GM21576 (cell line): Measurements from ENCODE around the gene MACROH2A2.
"Not testable (repeated sequence)": the region's sequence is repeated elsewhere in the genome, so short reads cannot be mapped to it uniquely, and the experiment has no call there.

Experiments used
- ATAC-seq: cut with Tn5 transposase; IDR thresholded peaks from one replicate; pipeline ENCODE4 v1.9.1; 2021; ENCODE audit warnings: mild to moderate bottlenecking, moderate library complexity; ENCODE audit not compliant: unreplicated experiment

The MACROH2A2 gene

DNA sequence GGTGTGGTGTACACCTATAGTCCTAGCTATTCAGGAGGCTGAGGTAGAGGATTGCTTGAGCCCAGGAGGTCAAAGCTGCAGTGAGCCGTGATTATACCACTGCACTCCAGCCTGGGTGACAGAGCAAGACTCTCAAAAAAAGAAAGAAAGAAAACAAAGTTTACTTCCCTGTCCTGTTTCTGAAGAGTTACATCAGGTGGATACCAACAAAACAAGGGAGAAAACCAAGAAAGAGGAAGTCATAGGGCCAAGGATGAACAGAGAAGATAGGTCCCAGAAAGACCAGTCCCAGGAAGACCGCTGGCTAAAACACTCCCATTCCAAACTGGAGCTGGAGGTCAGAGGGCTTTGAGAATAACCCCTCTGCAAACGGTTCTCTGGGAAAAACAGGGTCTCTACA, 13.5 kb downstream of the MACROH2A2 start:
- ATAC-seq, result no peak

DNA sequence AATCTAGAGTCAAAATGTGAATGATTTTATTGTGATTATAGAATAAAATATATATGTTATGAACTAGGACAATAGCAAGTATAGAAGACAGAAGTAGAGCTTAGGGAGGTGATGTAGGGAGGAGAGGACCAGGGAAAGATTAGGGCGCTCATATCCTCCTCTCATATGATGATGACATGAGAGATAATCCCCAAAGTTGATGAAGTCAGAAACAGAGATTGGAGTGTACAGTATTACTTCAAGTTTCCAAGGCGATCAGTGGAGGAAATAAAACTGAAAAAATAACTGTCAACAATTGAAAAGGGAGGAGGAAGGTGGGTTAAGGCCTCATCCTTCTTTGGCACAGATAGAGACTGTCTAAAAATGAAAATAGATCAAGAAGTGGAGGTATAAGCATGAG, 14.9 kb downstream of the MACROH2A2 start:
- ATAC-seq, result no peak

DNA sequence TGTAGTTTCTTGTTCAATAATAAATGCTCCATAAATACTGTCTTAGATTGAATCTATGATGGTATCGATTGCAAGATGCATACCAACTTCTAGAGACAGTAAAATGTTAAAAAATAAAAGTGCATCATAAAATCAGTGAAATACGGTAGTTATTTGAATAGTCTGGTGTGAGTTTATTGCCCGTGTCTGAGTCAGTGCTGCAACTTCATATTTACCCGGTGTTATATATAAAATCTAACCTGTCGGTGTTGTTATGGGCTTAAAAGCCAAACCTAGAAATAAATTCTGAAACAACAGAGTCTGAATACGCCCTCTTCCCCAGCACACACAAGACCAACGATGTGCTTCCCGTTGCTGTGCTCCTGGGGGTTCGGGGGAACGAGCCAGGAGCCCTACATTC, 16.3 kb downstream of the MACROH2A2 start:
- ATAC-seq, result no peak

DNA sequence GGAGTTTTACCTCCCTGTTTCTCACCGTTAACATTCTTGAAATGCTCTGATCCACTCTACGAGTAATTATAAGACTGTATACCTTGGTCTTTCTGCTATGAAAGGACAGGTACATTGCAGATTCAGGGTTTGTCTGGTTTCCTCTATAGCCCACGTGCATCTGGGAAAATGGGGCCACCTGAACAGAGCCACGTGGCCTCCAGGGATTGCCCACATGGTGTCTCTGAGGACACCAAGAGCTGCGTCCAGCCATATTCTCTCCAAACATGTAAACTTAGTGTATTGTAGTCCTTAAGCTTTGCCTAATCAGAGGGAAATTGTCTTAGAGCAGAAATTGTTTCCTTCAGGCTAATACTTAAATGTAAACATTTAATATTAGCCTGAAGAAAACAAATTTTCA, 16.7 kb downstream of the MACROH2A2 start:
- no peak for ATAC-seq

DNA sequence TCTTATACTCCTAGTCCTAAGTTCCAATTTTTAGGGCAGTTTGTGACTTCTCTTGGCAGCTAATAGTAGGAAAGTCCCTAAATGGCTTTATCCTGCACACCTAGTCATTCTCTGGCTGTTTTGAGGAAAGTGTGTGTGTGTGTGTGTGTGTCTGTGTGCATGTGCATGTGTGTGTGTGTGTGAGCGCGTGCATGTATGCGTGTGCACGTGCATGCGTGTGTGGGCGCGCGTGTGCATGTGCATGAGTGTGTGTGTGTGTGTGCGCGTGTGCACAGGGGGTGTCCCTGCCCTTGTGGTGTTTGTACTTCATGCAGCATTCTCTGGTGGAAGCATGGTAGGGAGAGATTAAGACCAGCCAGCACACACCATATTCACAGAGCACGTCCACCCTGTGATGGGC, 18.2 kb downstream of the MACROH2A2 start:
- ATAC-seq, result no peak

DNA sequence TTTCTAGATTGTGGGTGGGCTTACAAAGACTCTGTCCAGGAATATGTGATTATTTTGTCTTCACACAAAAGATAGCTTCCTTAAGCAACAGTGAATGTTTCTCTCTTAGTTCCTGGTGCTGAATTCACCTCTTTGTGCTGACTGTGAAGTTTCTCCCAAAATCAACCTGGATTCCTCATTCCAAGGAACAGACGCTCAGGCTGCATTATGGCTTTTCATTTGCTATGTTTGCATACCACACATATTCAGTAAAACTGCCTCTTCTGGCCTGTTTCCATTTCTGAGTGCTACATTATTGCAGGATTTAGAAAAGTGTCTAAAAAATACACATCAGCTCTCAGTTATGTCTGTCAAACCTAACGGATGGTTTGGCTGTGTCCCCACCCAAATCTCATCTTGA, 21.5 kb downstream of the MACROH2A2 start:
- no peak for ATAC-seq

DNA sequence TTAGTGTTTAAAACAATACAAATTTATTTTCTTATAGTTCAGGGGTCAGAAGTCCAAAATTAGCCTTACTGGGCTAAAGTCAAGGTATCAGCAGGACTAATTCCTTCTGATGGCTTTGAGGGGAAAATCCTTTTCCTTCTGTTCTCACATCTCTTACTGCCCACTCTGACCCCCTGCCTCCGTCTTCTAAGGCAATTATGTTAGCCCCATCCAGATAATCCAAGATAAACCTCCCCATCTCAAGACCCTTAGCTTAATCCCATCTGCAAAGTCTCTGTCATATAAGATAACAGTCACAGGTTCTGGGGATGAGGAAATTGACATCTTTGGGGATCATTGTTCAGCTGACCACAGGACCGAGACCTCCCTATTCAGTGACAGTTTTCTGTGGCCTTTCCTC, 22.3 kb downstream of the MACROH2A2 start:
- no peak for ATAC-seq

DNA sequence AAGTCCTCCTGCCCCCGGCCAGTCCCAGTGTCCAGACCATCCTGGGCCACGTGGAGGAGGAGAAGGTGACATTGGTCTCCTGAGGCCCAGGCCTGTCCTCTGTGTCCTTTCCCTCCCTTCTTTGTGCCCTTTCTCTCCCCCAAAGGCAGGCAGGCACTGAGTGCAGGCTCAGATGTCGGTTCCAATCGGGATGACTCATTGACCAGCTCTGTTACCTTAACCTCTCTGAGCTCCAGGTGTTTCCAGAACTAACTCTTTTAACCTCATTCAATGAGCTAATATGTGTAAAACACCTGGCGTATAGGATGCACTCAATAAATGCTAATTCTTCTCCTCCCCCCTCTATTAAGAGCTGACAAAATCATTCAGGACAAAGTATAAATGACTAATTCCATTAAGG, 25.7 kb downstream of the MACROH2A2 start:
- no peak for ATAC-seq

DNA sequence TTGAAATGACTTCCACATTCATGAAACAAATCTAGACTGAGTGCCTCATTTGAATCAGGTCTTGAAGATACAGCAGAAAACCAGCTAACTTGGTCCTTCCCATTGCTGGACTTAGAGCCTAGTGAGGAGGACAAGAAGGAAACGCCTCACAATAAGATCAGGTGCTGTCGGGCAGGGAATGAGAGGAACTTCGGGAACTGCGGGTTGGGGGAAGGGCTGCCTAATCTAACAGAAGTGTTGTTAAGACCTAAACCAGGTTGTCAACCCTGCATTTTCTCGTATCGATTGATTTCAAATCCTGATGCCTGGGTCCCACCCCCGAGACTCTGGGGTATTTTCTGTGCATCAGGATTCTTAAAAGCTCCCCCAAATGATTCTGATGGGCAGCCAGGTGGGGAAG, 26.3 kb downstream of the MACROH2A2 start:
- no peak for ATAC-seq

DNA sequence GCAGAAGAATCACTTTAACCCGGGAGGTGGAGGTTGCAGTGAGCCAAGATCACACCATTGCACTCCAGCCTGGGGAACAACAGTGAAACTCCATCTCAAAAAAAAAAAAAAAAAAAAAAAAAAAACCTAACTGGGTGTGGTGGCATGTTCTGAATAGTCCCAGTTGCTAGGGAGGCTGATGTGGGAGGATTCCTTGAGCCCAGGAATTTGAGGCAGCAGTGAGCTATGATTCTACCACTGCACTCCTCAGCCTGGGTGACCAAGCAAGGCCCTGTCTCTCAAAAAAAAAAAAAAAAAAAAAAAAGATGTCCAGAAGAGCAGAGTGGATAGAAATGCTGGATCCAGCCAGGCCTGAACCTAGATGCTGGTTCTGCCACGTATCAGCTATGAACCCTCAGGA, 28.1 kb downstream of the MACROH2A2 start:
- ATAC-seq, result not testable (repeated sequence)

DNA sequence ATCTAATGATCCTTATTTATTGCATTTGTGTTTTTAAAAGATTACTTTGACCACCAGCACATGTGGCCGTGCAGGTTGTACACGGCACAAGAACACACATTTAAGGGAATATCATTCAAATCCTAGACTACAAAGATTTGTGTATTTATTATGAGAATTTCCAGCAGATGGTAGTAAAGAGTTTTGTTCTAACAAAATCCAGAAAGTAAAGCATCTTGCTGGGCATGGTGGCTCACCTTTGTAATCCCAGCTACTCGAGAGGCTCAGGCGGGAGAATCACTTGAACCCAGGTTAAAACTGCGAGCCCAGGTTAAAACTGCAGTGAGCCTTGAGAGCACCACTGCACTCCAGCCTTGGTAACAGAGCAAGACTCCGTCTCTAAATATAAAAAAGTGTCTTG, 31.5 kb downstream of the MACROH2A2 start:
- no peak for ATAC-seq

DNA sequence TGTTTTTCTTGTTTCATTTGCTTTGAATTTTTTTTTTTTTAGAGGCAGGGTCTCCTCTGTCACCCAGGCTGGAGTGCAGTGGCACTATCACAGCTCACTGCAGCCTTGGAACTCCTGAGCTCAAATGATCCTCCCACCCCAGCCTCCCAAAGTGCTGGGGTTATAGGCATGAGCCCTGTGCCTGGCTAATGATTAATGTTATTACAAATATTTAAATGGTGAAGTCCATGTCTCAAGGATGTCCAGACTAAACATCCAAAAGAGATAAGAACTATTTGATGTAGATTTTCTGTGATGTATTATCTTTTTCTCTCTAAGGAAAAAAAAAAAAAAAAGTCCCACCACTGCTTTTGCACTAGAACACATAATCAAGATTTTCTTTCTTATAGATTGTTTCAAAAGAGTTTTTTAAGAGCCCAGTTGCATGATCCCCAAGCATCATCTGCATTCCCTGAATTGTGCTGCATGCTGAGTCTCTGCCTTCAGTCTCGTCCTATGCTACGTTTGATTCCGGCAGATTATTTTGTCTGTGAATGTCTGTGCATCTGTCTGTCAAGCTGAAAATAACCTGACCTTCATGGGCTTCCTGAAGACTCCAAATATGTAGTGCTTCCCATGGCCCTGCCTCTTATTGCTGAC, 33.4 kb downstream of the MACROH2A2 start:
- no peak for ATAC-seq

DNA sequence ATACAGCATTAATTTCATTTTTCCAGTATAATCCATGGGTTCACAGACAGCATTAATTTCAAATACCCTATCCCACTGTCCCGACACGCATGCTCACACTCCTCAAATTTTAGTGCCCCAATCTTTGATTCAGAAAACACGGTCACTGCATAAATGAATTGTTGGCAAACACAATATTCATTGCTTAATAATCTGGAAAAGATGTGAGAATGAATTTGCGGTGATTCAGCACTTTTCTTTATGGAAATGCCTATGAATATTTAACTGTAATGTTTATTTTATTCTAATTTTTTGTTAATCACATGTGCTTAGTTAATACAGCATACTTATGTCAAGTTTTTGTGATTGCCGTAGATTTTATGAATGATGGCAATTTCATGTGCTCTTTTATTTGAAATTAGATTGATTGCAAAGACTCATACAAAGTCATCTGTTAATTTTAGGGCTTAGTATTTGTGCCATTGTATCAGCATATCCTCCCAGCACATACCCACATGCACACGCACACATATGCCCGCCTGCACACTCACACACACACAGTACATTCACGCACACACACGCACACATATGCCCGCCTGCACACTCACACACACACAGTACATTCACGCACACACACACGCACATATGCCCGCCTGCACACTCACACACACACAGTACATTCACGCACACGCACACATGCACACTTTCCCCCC, 35.1 kb downstream of the MACROH2A2 start:
- ATAC-seq, result no peak

DNA sequence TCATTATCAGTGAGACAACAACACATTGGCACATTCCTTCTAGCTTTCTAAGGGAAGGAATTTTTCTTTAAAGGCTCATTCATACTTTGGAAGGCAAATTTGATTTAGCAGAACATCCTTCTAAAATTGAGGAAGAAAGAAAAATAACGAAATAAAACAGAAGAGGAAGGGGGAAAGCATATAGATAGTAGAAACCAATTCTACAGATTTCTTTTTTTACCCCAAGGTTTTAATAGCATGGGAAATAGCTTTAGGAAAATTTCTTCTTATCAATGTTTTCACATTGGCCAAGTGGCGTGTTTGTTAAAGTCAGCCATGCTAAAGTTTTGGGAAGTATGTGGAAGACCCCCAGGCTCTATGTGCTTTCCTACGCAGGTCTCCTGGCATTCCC, 35.7 kb downstream of the MACROH2A2 start:
- ATAC-seq, result no peak

DNA sequence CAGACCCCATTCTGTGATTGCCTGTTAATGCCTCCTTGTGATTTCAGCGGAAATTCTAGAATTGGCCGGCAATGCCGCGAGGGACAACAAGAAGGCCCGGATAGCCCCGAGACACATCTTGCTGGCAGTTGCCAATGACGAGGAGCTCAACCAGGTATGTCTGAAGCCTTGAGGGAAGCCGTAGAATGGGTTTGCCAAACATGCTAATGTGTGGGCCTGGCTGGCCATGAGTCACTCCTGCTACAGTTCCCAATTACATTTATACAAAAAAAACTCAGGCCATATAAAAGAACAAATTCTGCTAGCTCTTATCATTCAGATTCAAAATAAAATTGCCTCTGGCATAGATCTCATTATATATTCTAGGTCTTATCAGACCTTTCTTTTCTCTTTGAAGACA, 37.4 kb downstream of the MACROH2A2 start:
- ATAC-seq, result no peak

DNA sequence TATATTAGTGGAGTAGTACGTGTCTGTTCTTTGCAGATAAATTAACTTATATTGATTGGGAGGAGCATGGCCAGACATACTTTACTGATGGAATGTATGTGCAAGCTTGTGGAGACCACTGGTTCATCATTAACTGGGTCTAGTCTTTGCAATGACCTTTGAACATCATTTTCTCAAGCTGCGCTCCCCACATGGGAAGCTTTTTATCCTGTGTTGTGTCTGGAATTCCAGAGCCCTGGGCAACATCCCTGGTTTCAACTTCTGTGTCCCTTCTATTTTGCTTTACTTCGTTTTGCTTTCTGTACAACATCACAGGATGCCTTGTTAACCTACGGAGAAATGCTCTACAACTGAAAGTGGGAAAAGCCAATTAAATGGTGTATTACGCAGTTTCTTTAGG, 38.3 kb downstream of the MACROH2A2 start:
- no peak for ATAC-seq

DNA sequence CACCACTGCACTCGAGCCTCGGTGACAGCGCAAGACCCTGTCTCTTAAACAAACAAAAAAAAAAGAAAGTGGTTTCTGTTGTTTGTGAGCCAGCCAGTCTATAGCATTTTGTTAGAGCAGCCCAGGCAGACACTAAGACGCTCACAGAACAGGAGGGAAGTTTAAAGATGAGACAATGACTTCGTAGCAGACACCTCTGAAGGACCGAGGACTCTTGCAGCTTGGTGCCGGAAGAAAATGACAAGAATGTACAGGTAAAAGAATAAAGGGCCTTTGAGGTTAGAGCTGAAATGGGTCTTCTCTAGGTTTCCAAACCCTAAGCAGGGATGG, 39.7 kb downstream of the MACROH2A2 start:
- ATAC-seq, result no peak

DNA sequence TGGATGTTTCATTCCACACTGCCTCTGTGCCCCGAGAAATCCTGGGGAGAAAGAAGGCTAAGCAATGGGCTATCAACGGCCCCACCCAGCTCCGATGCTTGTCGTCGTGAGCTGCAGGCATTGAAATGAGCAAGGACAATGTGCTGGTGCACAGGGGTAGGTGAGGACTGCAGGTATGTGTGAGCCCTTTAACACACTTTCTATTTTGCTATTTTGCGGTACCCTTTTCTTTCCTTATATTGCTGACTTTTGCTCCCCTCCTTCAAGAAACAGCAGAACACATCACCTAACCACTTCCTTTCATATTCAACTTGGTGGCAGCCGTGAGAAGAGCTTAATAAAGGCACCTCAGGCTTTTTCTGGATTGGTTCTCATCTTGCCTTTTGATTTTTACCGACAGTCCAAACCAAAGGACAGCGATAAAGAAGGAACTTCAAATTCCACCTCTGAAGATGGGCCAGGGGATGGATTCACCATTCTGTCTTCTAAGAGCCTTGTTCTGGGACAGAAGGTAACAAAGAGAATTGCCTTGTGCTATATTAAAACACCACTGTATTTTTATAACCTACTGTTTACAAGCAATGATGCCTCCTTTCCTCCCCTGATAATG, 40.8 kb downstream of the MACROH2A2 start:
- ATAC-seq, result no peak

DNA sequence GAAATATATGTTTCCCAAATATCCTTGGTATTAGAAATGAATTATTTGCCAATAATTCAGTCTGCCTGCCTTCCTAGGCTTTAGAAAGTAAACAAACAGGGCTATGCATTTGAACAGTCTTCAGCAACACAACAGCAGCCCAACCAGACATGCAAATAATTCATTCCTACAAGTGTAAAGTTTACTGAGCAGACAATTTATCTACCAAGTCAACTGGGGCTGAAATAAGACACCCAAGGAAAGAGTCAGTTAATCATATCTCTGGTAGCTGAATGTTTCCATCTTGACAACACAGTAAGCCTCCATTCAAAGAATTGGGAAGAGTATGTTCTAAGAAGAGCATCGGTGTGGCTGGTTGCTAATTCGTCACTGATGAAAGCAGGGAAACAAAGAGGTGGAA, 41.6 kb downstream of the MACROH2A2 start:
- ATAC-seq, result no peak

DNA sequence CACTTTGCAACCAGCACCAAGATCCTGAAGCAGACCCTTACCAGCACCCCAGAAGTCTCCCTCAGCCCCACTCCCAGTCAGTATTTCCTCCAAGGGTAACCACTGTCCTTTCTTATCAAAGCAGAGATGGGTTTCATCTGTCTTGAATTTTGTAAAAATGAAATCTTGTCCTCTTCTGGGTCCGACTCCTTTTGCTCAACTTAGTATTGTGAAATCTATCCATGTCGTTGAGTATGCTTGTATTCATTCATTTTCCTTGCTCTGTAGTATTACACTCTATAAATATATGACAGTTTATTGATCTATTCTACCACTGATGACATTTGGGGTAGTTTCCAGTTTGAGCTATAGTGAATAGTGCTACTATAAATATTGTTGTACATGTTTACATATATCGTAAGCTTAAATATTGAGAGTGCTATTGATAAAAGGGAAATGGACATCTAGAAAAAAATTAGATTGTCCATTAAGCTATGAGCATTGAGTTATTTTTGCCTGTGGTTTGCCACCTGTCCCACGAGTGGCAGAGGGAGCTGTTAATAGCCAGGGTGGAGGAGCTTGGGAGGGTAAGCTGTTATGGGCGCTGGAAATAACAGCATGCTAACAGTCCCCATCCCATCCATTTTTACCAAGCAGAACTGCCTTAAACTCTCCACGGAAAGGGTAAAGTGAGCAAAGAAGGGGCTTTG, 43.5 kb downstream of the MACROH2A2 start:
- ATAC-seq, result no peak

DNA sequence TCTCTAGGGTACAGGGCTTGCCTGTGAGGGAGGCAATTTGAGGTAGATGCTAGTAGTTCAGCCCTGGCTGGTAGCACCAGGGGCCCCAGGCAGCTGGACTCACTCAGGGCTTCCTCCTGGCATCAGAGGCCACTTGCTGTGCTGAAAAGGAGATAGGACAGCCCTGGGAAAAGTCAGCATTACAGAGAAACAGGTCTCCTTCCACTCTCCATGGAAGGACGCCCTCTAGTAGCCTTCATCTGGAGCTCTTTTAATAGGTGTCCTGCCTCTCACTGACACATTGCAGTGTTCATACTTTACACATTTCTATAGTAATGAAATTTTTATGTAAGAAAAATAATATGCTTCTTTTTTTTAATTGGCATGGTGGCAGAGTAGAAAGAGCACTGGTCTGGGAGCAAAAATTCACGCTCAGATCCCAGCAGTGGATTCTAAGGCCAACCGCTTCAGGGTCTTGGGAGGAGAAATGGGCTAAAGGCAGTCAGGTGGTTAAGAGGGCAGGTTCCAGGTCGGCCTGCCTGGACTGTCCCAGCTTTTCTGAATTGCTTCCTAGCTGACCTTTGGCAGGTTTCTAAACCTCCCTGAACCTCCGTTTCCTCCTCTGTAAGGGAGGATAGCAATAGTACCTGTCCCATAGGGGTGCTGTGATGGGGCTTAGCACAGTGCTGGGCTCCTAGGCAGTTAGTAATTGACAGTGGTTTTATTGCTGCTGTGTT, 44.2 kb downstream of the MACROH2A2 start:
- no peak for ATAC-seq
